Measurements from ENCODE around the gene PITPNB.

The PITPNB gene

DNA sequence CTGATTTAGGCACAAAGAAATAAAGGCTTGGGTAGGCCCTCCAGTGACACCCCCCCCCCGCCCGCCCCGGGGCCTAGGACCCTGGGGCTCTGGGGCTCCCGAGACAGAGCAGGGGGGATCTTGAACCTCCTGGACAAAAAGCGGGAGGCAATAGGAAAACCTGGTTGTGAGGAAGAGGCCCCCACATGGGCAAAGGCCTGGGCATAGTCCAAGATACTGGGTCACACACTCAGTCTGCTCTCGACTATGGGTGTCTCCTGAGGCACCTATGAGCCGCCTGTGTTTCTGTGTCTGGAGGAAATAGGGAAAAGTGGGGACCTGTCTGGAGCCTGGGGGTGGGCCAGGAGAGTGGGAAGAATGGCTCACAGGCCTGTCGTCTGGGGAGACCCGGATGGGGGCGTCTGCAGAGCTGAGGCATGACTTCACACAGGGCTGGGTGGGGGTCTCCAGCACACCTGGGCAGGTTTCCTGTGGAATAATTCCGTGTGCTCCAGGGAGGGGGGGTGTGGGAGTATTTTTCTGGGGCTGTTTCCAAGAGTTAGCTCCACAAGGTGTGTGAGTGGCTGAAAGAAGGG lies 115.1 kb downstream of the PITPNB start:
- DNase-seq (ENCODE audit: low read depth, low spot score): no peak

DNA sequence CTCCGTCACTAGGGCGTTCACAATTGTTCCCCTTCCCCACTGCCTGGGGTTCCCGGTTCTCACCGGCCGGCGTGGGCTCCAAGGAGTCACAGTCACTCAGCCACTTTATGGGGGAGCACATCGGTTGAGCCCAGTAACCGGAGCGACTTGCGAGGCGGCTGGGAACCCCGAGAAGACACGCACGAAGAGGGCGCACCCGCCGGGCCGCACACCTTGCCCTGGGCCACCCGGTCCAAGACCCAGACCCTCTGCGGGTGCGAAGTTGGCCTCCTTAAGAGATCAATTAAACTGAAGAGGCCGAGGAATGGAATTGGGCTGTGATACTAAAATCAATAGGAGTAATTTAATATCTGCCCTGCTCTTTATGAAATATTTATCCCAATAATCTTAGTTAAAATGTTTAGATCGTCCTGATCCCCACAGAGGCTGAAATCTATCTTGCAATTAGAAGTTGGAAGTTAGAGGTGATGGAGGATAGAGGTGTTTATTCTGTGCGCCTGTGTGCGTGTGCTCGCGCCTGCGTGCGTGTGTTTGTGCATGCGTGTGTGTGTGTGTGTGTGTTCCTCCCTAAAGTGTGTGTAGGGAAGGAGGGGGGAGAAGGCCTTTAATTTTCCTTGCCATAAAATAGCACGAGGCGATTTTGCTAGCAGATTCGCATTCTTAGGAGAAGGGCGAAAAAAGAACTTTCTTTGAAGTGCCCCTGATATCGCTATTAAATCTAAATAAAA lies 116.5 kb downstream of the PITPNB start:
- no peak for DNase-seq (ENCODE audit: low read depth, low spot score)

Data from activated CD4-positive, CD25-positive, alpha-beta regulatory T cell treated with anti-CD3 and anti-CD28 coated beads, Interleukin-2, amount 50 U/mL, for 16 hours (primary cell).